C4-2B (cell line): ENCODE results near the gene PAX3.

ENCODE experiments used
- ZFX ChIP-seq: fragments of 450-650 bp; IDR thresholded peaks from 2 replicates; pipeline ENCODE4 v1.6.1; 2017
- TF ChIP-seq, protein P1 (sequence below): fragments of 450-650 bp; conservative IDR thresholded peaks from 2 replicates; pipeline ENCODE4 v1.5.1; 2017; ENCODE audit warnings: mild to moderate bottlenecking

GRCh38 chr2:222320436-222321395, 21.9 kb upstream of the PAX3 start:
- TF ChIP-seq, protein P1, sequence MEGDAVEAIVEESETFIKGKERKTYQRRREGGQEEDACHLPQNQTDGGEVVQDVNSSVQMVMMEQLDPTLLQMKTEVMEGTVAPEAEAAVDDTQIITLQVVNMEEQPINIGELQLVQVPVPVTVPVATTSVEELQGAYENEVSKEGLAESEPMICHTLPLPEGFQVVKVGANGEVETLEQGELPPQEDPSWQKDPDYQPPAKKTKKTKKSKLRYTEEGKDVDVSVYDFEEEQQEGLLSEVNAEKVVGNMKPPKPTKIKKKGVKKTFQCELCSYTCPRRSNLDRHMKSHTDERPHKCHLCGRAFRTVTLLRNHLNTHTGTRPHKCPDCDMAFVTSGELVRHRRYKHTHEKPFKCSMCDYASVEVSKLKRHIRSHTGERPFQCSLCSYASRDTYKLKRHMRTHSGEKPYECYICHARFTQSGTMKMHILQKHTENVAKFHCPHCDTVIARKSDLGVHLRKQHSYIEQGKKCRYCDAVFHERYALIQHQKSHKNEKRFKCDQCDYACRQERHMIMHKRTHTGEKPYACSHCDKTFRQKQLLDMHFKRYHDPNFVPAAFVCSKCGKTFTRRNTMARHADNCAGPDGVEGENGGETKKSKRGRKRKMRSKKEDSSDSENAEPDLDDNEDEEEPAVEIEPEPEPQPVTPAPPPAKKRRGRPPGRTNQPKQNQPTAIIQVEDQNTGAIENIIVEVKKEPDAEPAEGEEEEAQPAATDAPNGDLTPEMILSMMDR: no peak
- no peak for TF ChIP-seq ZFX
